ENCODE measurements around the gene DDIAS. TPM values are rescaled to one million over a fixed set of nuclear protein-coding genes. Genes with fewer than 3 reads are reported as not detected.

The DDIAS gene
- total RNA-seq, 2 experiments from 2014 or later, result 16.9 to 23.5 TPM

- CTCF ChIA-PET, result interaction anchor here (0.5 to 1.4 kb wide), 10 partner anchors 15 to 178 kb away, joined by 3 to 10 read pairs (median 3); no protein-coding TSS in a partner anchor
- Mint-ChIP-seq H3K27me3 (no peaks in the 10 kb centered on the region), H3K4me1 (peaks cover 44% of the 10 kb centered on the region), H3K4me3 (no peak overlapping the region), H3K27ac (no peak overlapping the region), H3K36me3 (ENCODE audit: low read depth) (peaks cover 24% of the 10 kb centered on the region), H3K9me3 (ENCODE audit: low read depth) (no peaks in the 10 kb centered on the region)
- intact Hi-C loops (cut with DNase I, micrococcal nuclease), result loop anchor here (1.0 kb wide), 3 partner anchors 10 to 24 kb away; no protein-coding TSS in a partner anchor
- DNase-seq (no peak), ATAC-seq (no peak)
- POLR2A ChIA-PET, result interaction anchor here (0.7 to 1.1 kb wide), 3 partner anchors 24 to 176 kb away, joined by 3 to 13 read pairs (median 6); partner anchors contain the start of gene PCF11
These were observed 79.4 kb downstream of the DDIAS start for GRCh38 chr11:82980947-82981346.

DNA sequence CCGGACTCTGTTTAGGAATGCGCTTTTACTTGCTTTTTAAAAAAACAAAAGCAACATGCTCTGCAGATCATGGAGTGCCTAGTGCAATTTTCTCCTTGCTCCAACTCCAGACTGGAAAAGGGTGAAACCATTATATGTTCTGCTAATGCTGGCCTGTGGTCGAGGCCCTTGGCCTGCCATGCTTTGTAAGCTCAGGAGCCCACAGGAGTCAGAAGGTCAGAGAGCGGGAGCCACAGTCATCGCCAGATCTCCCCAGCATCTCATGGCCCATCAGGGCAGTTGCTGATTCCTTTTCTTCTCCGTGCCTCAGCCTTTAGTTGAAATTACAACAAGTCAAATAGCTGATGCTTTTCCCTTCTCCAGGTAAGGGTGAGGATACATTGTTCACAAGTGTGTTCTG is 80.3 kb downstream of the DDIAS start:
- ATAC-seq, result no peak
- CTCF ChIA-PET, result interaction anchor here (0.8 kb wide), 1 partner anchor 114 kb away, joined by 3 read pairs; no protein-coding TSS in a partner anchor
- H3K27ac Mint-ChIP-seq, result no peak overlapping the region

More for the DNA sequence above, 80.3 kb downstream of the DDIAS start:
- Mint-ChIP-seq H3K4me1 (peaks cover 44% of the 10 kb centered on the region), H3K27me3 (no peaks in the 10 kb centered on the region), H3K36me3 (ENCODE audit: low read depth) (peaks cover 24% of the 10 kb centered on the region), H3K4me3 (no peak overlapping the region), H3K9me3 (ENCODE audit: low read depth) (no peaks in the 10 kb centered on the region)
- intact Hi-C loops (cut with DNase I, micrococcal nuclease), result no loop called here
- DNase-seq, result no peak
- POLR2A ChIA-PET, result no interaction called here

Other genes starting within 250 kb of the DDIAS start
- not detected for gene FAM181B, start 167.9 kb upstream of the DDIAS start, total RNA-seq
- 10 to 100 TPM; 18.2 to 23.4 TPM for gene PRCP, start 1.3 kb upstream of the DDIAS start, total RNA-seq
- gene RAB30, start 170.2 kb downstream of the DDIAS start, total RNA-seq, result 10 to 100 TPM; 11.4 to 13.2 TPM

Measured in activated CD4-positive, alpha-beta T cell treated with anti-CD3 and anti-CD28 coated beads for 36 hours (primary cell).